ENCODE measurements around the gene FREM2. TPM values are rescaled to one million over a fixed set of nuclear protein-coding genes. Genes with fewer than 3 reads are reported as not detected.

The FREM2 gene
- total and polyA plus RNA-seq, 9 of the 15 experiments (the other 6 are each of a cell fraction or from before 2014, with no cell fraction given), result under 0.01 to 0.02 TPM; not detected in 7

GRCh38 chr13:38854226-38854625, 167.3 kb downstream of the FREM2 start:
- Histone ChIP-seq H4K20me1 (replicated peaks; ENCODE audit: control insufficient read depth, insufficient read depth, low read length) (no peaks in the 10 kb centered on the region), H3K9me1 (ENCODE audit: control insufficient read depth, insufficient read depth, low read length) (no peaks in the 10 kb centered on the region), H2AFZ (ENCODE audit: low read depth, low read length) (no peak overlapping the region), H3K27ac (ENCODE audit: extremely low read depth, low read depth, low read length) (no peak overlapping the region), H3K4me1 (replicated peaks in 1 of 2; ENCODE audit: control insufficient read depth in 2 of 2, insufficient read depth in 2 of 2, low read length in 2 of 2) (no peaks in the 10 kb centered on the region), H3K9me3 (replicated peaks; ENCODE audit: control insufficient read depth, insufficient read depth, low read depth, low read length) (no peaks in the 10 kb centered on the region), H3K4me2 (ENCODE audit: insufficient read depth, low read length) (no peak overlapping the region), H3K27me3 (ENCODE audit: control insufficient read depth in 2 of 2, insufficient read depth in 2 of 2, low read length in 2 of 2) (no peaks in the 10 kb centered on the region), H3K9ac (ENCODE audit: insufficient read depth in 1 of 2, low read depth in 2 of 2, low read length in 2 of 2) (no peak overlapping the region), H3K4me3 (no peak overlapping the region), H3K36me3 (ENCODE audit: control insufficient read depth, insufficient read depth, low read length) (no peaks in the 10 kb centered on the region), H3K79me2 (ENCODE audit: control insufficient read depth, insufficient read depth, low read length) (no peaks in the 10 kb centered on the region)
- 0% methylated on average over 3 of the region's 3 CpGs for WGBS (ENCODE audit: insufficient coverage, low coverage, missing lambda C conversion rate)
- ChIA-PET CTCF (ENCODE audit: low intra/inter-chr PET ratio) (no interaction called here), POLR2A (no interaction called here)
- no peak for DNase-seq (ENCODE audit: extremely low read depth in 1 of 4, low spot score in 3 of 4)
- no peak for ATAC-seq
- FAIRE-seq, result no peak
- no TSS peak for BruUV-seq (replicated peaks)
- intact Hi-C loops (cut with micrococcal nuclease) (no loop called here), in situ Hi-C loops (cut with MboI) (no loop called here)
- TF ChIP-seq HEY1 (CRISPR knock-in tag; IDR thresholded peaks at IDR 0.05; ENCODE audit: borderline replicate concordance) (no peak), SMARCB1 (IDR thresholded peaks at IDR 0.05; ENCODE audit: insufficient read length, low read depth) (no peak), POLR3A (IDR thresholded peaks at IDR 0.05; ENCODE audit: borderline replicate concordance, extremely low read depth, insufficient read depth, insufficient read length) (no peak), RBM15 (IDR thresholded peaks at IDR 0.05; ENCODE audit: insufficient read depth, low read length) (no peak), ZBTB33 (CRISPR knock-in tag; IDR thresholded peaks at IDR 0.05) (no peak), JUNB (CRISPR knock-in tag; conservative IDR thresholded peaks at IDR 0.05) (no peak), NR2F6 (CRISPR knock-in tag; IDR thresholded peaks at IDR 0.05) (no peak), SREBF1 (IDR thresholded peaks at IDR 0.05; ENCODE audit: borderline replicate concordance, low read depth, low read length) (no peak), GABPA (tag; conservative IDR thresholded peaks at IDR 0.05; ENCODE audit: low read depth) (no peak), TEAD2 (tag; IDR thresholded peaks at IDR 0.05) (no peak), U2AF2 (optimal IDR thresholded peaks at IDR 0.05; ENCODE audit: low read depth, low read length) (no peak), SLC30A9 (CRISPR knock-in tag; IDR thresholded peaks at IDR 0.05) (no peak), EGR1 (conservative IDR thresholded peaks at IDR 0.05) (no peak), POLR2A (conservative IDR thresholded peaks at IDR 0.05) (no peak), ZBTB17 (CRISPR knock-in tag; IDR thresholded peaks at IDR 0.05) (no peak), ETS2 (tag; IDR thresholded peaks at IDR 0.05; ENCODE audit: borderline replicate concordance, poor library complexity, severe bottlenecking) (no peak), ZNF24 (IDR thresholded peaks at IDR 0.05) (no peak), ZC3H4 (CRISPR knock-in tag; IDR thresholded peaks at IDR 0.05; ENCODE audit: borderline replicate concordance) (no peak), POLR2B (IDR thresholded peaks at IDR 0.05; ENCODE audit: low read depth, partially characterized antibody) (no peak), ZBTB9 (CRISPR knock-in tag; IDR thresholded peaks at IDR 0.05) (no peak)
